NCI-H2107 (cell line): ENCODE results near the gene TM9SF1.

Experiments
- DNase-seq: peaks from one replicate; lab custom pipeline; 2025; lab: John Stamatoyannopoulos, UW

TM9SF1 gene

GRCh38 chr14:24179294-24179960 lies 15.8 kb downstream of the TM9SF1 start:
- DNase-seq: no peak

DNA sequence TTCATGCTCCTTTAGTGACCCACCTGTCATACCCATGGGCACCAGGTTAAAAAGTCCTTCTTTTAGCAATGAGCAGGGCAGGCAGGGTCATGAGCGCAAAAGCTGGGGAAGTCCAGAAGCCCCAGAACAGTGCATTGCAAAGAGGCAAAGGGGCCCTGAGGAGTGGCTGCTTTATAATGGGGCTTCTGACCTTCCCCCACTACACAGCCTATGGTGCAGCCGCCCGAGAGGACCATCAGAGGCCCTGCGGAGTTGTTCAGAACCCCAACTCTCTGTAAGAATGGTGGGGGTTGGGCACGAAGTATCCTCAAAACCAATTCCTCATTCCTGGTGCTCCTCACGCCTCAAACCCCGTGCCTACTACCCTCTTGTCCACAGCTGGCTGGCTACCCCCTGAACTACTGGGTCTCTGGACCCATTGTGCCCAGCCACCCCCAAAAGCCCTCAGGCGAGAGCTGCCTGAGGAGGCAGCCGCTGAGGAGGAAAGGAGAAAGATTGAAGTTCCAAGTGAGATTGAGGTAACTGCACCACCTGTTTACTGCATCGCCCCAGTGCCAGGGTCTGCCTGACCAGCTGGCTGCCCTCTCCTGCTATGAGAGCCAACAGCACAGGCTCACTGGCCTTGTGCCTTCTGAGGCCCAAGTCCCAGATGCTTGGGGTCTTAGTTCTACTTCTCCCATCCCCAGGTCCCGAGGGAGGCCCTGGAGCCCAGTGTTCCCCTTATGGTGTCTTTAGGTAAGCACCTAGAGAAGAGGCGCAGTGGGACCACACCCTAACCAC lies 16.7 kb downstream of the TM9SF1 start:
- DNase-seq: no peak

GRCh38 chr14:24177891-24178290 lies 17.4 kb downstream of the TM9SF1 start:
- DNase-seq: no peak

GRCh38 chr14:24177041-24177825 lies 18.0 kb downstream of the TM9SF1 start:
- no peak for DNase-seq

DNA sequence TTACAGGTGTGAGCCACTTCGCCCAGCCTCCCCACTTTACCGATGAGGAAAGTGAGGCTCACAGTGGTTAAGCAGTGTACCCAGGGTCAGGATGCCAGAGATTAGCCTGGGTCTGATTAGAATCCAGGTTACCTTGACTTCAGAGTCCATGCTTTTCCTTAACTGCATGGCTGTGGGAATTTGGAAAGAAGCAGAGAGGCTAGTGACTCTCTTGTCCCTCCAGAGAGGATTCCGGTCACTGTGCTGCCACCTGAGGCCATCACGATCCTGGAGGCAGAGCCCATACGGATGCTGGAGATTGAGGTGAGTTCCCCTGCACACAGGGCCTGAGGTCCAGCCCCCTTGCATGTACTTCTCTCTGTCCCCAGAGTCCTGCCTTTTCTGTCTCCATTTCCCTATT lies 18.6 kb downstream of the TM9SF1 start:
- no peak for DNase-seq

DNA sequence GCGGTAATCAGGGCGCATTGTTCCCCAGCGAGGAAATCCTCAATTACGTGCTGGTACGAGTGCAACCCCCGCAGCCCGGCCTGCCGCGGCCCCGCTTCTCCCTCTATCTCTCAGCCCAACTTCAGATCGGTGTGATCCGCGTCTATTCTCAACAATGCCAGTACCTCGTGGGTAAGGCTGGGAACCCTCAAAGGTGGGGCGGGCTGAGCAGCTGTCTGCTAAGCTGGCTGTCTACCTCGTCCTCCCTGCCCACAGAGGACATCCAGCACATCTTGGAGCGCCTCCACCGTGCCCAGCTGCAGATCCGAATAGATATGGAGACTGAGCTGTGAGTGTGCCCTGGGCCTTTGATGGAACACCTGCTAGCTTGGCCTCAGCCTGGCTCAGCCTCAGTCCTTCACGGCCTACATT lies 22.4 kb downstream of the TM9SF1 start:
- no peak for DNase-seq

- no peak for DNase-seq
These were observed 22.9 kb downstream of the TM9SF1 start for GRCh38 chr14:24172261-24172860.

DNA sequence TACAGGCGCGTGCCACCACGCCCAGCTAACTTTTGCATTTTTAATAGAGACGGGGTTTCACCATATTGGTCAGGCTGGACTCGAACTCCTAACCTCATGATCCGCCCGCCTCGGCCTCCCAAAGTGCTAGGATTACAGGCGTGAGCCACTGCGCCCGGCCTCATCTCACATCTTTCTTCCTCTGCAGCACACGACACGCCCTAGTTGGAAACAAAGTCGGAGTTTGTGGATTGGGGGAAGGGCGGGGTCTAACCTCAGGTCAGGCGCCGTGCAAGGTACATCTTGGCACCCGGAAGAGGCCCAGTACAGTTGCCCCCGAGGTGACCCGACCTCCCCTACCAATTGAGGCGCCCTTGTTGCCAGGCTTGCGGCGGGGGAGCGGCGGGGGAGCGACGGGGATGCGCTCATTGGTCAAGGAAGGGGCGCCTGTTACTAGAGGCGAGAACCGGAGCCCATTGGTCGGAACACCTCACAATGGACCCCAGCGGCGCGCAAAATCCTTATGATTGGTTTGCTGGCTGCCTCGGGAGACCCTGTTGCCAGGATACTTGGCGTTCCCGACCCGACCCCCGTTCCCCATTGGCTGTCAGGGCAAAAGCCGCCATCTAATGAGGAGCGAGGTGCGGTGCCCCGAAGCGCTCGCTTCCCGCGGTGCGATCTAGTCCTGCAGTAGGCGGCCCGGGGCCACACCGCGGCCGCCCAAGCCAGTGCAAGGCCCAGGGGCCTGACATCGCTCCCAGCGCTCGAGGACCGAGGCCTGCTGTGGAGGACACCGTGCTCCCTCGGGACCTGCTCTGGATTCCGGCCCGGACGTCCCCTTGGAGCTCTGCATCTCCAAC lies 23.6 kb downstream of the TM9SF1 start, which contains the start of gene REC8:
TSS of gene REC8 (plus strand) at position 659 of the 839 bp plus-strand sequence. CDS start 473 bp downstream, outside the sequence.
- peak; percentile 100 for DNase-seq

DNA sequence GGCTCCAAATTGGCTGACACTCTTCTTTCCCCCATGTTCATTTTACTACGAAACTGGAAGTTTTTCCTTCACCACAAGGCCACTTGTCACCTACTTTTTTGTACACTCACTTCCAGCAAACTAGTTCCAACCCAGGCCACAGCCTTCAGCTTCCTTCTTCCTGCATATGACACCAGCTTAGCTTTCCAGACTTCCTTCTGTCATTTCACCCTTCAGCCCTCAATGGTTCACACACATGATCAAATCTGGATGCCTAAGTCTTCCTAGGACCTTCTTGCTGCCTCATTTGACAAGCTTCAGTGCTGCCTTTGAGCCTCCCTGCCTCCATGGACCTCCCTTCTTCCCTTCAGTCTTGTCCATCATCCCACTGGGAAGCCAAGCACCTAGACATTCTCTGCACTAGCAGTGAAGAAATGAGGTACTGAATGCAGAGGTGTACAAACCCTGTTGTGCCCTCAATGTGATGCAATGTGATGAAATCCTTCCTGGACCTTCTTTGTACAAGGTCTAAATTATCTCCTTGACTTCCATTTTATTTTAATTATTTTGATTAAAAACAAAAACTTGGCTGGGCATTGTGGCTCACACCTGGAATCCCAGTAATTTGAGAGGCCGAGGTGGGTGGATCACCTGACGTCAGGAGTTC lies 27.6 kb downstream of the TM9SF1 start:
- DNase-seq: no peak

DNA sequence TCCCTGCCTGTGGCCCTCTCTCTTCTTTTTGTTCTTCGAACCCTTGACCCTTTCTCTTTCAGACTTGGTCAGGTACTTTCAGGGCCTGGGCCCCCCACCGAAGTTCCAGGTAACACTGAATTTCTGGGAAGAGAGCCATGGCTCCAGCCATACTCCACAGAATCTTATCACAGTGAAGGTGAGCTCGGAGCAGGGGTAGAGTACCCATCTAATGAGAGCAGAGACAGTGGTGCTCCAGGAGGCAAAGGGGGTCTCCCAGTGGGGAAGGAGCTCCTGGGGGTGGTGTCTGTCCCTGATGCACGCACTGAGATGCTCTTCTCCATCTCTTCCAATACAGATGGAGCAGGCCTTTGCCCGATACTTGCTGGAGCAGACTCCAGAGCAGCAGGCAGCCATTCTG lies 29.5 kb downstream of the TM9SF1 start:
- DNase-seq: no peak

GRCh38 chr14:24164518-24164991 lies 30.7 kb downstream of the TM9SF1 start:
- no peak for DNase-seq

DNA sequence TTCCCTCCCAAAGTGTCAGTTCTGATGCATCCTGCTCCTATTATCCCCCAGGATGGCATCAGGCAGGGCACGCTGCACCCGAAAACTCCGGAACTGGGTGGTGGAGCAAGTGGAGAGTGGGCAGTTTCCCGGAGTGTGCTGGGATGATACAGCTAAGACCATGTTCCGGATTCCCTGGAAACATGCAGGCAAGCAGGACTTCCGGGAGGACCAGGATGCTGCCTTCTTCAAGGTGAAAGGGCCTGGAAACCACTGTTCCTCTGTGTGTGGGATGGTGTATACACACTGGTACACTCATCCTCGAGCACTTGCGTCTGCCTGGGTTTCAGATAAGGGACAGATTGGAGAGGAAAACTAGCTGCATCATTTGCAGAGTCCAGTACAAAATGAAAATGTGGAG lies 33.1 kb downstream of the TM9SF1 start:
- DNase-seq: no peak

DNA sequence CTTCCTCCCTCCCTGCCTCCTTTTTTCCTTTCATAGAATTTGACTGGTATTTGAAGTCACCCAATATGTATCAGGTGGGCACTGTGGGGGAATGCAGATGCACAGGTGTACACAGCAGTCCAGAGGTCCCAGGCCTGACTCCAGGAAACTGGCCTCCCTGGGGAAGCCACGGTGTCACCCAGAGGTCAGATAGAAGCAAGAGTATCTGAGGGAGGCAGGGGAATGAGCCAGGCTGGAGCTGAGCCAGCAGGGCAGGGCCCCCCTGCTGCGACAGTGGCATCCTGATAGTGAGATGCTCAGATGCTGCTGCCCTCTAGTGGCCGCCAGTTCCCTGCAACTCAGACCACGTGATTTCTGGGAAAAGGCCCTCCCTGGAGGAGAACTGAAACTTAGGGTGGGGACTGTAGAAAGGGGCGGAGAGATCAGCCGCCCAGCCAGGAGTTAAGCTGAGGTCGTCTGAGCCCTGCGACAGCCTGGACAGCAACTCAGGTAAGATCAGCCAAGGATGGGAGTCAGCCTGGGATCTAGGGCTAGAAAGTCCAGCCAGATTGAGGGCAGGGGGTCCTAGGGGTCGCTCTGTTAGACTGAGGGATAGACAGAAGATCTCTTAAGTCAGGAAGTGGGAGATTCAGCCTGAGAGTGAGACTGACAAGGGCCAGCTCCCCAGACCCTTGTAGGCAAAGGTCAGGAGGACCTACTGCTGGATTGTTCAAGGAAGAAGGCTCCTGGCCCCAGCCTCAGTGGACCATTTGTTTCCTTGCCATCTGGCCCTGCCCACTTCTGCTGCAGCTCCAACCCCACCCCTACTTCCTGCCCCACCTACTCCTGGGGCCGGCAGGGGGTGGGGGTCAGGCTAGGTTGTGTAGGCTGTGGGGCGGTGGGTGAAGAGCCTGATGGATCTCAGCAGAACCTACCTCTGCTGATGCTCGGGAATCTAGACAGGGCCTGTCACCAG lies 34.1 kb downstream of the TM9SF1 start, which contains the start of gene IRF9:
TSS of gene IRF9 (plus strand) at position 416 of the 955 bp plus-strand sequence. CDS start 880 bp downstream, outside the sequence.
- DNase-seq: peak; percentile 99

DNA sequence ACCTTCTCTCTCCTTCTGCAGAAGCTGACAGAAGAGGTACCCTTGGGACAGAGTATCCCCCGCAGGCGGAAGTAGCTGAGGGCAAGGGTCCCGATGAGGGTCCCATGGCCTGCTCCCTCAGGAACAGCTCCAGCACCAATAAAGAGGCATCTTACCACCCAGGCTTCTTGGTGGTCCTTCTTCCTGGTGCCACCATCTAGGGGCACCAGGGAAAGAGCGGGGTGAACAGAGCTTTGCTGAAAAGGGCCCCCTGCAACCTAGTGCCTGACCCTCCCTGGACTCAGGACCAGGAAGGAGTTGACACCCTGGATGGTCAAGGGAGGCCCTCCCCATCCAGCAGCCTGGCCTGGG lies 34.8 kb downstream of the TM9SF1 start:
- no peak for DNase-seq

GRCh38 chr14:24159777-24160498 lies 35.3 kb downstream of the TM9SF1 start:
- DNase-seq: no peak

GRCh38 chr14:24157331-24157730 lies 37.9 kb downstream of the TM9SF1 start:
- no peak for DNase-seq

DNA sequence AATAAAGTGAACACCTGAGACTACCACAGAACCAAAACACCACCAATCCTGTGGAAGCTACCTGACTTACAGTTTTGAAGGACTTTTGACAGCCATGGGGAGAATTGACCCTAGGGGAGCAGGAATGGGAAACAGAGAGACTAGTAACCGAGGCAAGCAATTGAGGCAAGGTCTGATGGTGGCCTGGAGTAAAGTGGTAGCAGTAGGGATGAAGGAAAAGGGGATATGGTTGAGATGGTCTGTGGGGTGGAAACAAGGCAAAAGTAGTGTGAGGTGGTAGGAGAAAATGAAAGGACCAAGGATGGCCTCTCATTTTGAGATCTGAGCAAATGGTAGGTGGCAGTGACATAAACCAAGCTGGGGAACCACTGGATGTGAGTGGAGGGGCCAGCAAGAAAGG lies 38.4 kb downstream of the TM9SF1 start:
- DNase-seq: no peak

DNA sequence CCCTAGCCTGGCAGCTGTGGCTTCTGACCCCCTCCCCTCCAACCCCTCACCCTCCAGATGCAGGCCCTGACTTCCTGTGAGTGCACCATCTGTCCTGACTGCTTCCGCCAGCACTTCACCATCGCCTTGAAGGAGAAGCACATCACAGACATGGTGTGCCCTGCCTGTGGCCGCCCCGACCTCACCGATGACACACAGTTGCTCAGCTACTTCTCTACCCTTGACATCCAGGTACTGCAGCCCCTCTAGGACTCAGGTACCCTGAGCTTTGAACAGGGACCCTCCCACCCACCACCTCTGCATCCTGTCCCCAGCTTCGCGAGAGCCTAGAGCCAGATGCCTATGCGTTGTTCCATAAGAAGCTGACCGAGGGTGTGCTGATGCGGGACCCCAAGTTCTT lies 40.1 kb downstream of the TM9SF1 start:
- DNase-seq: no peak
